Epithelial cell of esophagus (primary cell): ENCODE results near the gene SEMA6A.

Source experiments
- DNase-seq: peaks from one replicate; pipeline ENCODE4 v3.0.0; 2010; ENCODE audit warnings: low read depth
- H3K4me3 ChIP-seq: 2 replicates; pipeline ENCODE4 v1.5.1; 2011; ENCODE audit warnings: mild to moderate bottlenecking, low read length, control low read depth
- TF ChIP-seq, protein P1 (sequence below): IDR thresholded peaks from 2 replicates; pipeline ENCODE4 v1.5.1; 2011; ENCODE audit warnings: low read depth, mild to moderate bottlenecking, low read length, control low read depth, inconsistent platforms; ENCODE audit not compliant: insufficient read depth; ENCODE audit errors: missing control alignments

The SEMA6A gene

GRCh38 chr5:116522356-116523136, 52.1 kb downstream of the SEMA6A start:
- DNase-seq, result no peak
- H3K4me3 ChIP-seq, result no peak overlapping the region
- TF ChIP-seq, protein P1, sequence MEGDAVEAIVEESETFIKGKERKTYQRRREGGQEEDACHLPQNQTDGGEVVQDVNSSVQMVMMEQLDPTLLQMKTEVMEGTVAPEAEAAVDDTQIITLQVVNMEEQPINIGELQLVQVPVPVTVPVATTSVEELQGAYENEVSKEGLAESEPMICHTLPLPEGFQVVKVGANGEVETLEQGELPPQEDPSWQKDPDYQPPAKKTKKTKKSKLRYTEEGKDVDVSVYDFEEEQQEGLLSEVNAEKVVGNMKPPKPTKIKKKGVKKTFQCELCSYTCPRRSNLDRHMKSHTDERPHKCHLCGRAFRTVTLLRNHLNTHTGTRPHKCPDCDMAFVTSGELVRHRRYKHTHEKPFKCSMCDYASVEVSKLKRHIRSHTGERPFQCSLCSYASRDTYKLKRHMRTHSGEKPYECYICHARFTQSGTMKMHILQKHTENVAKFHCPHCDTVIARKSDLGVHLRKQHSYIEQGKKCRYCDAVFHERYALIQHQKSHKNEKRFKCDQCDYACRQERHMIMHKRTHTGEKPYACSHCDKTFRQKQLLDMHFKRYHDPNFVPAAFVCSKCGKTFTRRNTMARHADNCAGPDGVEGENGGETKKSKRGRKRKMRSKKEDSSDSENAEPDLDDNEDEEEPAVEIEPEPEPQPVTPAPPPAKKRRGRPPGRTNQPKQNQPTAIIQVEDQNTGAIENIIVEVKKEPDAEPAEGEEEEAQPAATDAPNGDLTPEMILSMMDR, result no peak

GRCh38 chr5:116521173-116521872, 53.3 kb downstream of the SEMA6A start:
- DNase-seq, result peak; percentile 45
- TF ChIP-seq, protein P1, result no peak
- H3K4me3 ChIP-seq, result no peak overlapping the region

DNA sequence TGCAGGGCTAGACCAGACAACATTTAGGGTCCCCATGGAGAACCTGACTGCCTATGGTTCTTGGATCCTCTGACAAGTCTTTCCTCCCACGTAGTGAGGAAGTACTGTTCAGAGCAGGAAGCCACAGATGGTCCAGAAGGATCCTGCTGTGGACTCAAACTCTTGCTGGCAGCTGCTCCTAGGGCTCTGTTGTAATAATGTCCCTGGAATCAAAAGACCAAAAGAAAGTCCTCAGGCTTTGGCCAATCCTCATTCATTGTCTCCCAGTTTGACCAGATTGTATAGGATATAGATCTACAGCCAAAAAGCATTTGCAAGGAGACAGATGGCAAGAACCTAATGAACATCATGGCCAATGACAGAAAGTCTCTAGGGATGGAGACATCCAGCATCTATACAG, 53.9 kb downstream of the SEMA6A start:
- H3K4me3 ChIP-seq, result no peak overlapping the region
- TF ChIP-seq, protein P1, result no peak
- no peak for DNase-seq

GRCh38 chr5:116518423-116518822, 56.2 kb downstream of the SEMA6A start:
- no peak overlapping the region for H3K4me3 ChIP-seq
- TF ChIP-seq, protein P1, result no peak
- DNase-seq, result peak; percentile 76

- TF ChIP-seq, protein P1, result no peak
- no peak overlapping the region for H3K4me3 ChIP-seq
- DNase-seq, result no peak
These were observed 57.1 kb downstream of the SEMA6A start for GRCh38 chr5:116517488-116517887.

DNA sequence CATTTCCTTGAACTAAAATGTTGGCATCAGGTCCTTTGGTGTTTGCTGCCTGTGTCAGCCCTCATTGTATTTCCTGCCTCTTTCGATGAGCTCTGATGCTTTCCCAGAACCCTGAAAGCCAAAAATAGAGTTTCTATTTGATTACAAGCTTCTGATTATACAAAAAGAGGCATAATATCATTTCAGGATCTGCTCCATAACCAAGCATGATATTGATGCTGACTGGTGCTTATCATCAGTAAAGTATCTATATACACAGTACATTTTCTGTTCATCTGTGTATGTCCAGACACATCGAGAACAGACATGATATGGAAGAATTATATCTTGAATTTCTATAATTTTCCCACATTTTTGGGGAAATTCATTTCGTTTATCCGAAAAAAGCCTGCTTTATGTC, 58.6 kb downstream of the SEMA6A start:
- TF ChIP-seq, protein P1, result no peak
- no peak for DNase-seq
- H3K4me3 ChIP-seq, result no peak overlapping the region

DNA sequence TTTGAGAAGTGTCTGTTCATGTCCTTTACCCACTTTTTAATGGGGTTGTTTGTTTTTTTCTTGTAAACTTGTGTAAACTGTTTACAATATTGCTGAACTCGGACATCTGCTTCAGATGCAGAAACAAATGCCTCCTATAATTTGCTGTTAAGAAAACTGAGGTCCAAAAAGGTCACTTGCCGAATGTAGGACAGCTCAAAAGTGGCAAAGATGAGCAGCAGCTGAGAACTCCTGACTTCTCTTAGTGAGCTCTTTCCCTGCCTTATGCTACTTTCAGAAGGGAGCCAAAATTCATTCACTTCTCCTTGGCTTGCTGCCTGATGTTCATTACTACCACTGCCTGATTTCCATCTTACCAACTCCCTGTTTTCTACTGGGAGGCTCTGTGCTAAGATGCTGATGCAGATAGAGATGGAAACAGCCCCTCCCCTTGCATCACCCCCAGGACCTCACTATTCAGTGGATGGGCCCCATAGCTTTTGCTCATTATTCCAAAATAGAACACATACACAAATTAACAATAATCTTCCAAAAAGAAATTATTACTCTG, 60.1 kb downstream of the SEMA6A start:
- no peak overlapping the region for H3K4me3 ChIP-seq
- TF ChIP-seq, protein P1, result no peak
- DNase-seq, result no peak
